D721Med (cell line): Measurements from ENCODE around the gene KPNA1.

Experiments
- DNase-seq: peaks from one replicate; pipeline ENCODE4 v3.0.0; 2011; ENCODE audit warnings: low spot score; ENCODE audit not compliant: insufficient read length
- FAIRE-seq: peaks from 2 replicates; lab custom pipeline; 2011; peaks lifted over from hg19 to GRCh38; lab: Jason Lieb, UNC
- CTCF ChIP-seq: IDR thresholded peaks from 2 replicates; pipeline ENCODE4 v1.5.1; 2012; ENCODE audit warnings: mild to moderate bottlenecking, control low read depth; ENCODE audit not compliant: insufficient read depth; ENCODE audit errors: missing control alignments

KPNA1 gene

GRCh38 chr3:122481390-122481789 is 33.3 kb downstream of the KPNA1 start:
- no peak for TF ChIP-seq CTCF
- FAIRE-seq (no peak), DNase-seq (no peak)

- no peak for DNase-seq
- no peak for TF ChIP-seq CTCF
- FAIRE-seq = no peak
Measured at GRCh38 chr3:122476532-122476931, 38.2 kb downstream of the KPNA1 start.

GRCh38 chr3:122475316-122475715 is 39.4 kb downstream of the KPNA1 start:
- DNase-seq = no peak
- no peak for TF ChIP-seq CTCF
- no peak for FAIRE-seq

DNA sequence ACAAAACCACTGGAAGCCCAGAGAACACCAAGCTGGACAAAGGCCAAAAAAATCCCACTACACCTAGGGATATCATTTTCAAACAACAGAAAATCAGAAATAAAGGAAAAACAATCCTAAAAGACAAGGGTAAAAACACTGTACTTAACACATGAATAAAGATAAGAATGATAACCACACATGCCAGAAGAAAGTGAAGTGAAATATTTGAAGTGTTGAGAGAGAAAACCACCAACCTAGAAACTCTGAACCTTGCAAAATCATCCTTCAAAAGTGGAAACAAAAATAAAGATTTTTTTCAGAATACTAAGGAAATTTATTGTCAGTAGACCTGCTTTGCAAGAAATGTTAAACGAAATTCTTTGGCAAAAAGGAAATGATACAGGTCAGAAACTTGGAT is 45.1 kb downstream of the KPNA1 start:
- no peak for TF ChIP-seq CTCF
- DNase-seq (no peak), FAIRE-seq (no peak)

- FAIRE-seq (no peak), DNase-seq (no peak)
- TF ChIP-seq CTCF = no peak
Measured at GRCh38 chr3:122468896-122469533, 45.7 kb downstream of the KPNA1 start.

DNA sequence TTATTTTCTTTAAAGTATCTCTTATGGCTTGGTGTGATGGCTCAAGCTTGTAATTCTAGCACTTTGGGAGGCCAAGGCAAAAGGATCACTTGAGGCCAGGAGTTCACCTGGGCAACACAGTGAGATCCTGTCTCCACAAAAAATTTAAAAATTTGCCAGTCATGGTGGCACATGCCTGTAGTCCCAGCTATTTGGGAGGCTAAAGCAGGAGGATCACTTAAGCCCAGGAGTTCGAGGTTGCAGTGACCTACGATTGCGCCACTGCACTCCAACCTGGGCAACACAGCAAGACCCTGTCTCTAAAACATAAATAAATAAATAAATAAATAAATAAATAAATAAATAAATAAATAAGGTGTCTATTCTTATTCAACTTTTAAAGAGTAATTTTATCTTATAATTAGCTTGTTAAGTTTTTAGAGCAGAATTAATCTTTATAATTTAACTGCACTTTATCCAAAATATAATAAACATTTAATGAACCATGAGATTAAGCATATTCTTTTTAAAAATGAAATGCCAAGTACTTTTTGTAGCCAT is 48.0 kb downstream of the KPNA1 start:
- TF ChIP-seq CTCF = no peak
- no peak for FAIRE-seq
- DNase-seq = no peak

- FAIRE-seq = no peak
- no peak for TF ChIP-seq CTCF
- no peak for DNase-seq
Measured at GRCh38 chr3:122464659-122465058, 50.1 kb downstream of the KPNA1 start.
